UCSD-AML1 (cell line): Measurements from ENCODE around the gene RPL37.
"Not testable (repeated sequence)": the region's sequence is repeated elsewhere in the genome, so short reads cannot be mapped to it uniquely, and the experiment has no call there.

Experiments used
- DNase-seq: peaks from one replicate; lab custom pipeline; 2025; ENCODE audit not compliant: unreplicated experiment; lab: John Stamatoyannopoulos, UW

Gene RPL37

GRCh38 chr5:40834849-40835787, at the start of gene RPL37:
Gene RPL37 (minus strand): TSS chr5:40835222. CDS start chr5:40835185, 37 bp downstream.
- peak; percentile 95 for DNase-seq

DNA sequence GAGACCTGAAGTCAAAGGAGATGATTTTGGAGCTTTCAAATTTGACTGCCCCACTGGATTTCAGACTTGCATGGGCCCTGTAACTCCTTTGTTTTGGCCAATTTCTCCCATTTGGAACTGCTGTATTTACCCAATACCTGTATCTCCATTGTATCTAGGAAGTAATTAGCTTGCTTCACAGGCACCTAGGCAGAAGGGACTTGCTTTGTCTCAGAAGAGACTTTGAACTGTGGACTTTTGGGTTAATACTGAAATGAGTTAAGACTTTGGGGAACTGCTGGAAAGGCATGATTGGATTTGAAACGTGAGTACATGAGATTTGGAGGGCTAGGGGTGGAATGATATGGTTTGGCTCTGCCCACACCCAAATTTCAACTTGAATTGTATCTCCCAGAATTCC, 48.0 kb upstream of the RPL37 start:
- DNase-seq = not testable (repeated sequence)

GRCh38 chr5:40882291-40882690, 47.3 kb upstream of the RPL37 start:
- no peak for DNase-seq

- no peak for DNase-seq
Measured at GRCh38 chr5:40879163-40879942, 44.3 kb upstream of the RPL37 start.

DNA sequence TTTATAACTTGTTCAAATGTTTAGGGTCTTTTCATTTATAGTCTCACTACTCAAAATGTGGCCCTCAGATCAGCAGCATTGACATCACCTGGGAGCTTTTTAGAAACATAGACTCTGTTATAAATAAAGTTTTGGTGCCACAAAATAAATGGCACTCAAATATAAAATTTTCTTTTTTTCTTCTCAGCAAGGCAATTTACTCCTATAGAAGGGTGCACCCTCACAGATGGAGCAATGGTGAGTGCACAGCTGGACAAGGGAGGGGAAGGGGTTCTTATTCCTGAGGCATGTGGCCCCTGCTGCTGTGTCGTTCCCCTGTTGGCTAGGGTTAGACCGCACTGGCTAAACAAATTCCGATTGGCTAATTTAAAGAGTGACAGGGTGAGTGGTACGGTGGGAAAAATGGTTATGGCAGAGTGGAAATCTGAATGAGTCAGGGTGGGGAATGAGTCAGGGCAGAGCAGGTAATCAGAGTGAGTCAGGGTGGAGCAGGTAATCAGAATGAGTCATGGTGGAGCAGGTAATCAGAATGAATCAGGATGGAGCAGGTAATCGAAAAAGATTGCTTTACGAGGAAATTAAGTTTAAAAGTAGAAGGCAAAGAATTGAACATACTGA, 42.5 kb upstream of the RPL37 start:
- DNase-seq = no peak

DNA sequence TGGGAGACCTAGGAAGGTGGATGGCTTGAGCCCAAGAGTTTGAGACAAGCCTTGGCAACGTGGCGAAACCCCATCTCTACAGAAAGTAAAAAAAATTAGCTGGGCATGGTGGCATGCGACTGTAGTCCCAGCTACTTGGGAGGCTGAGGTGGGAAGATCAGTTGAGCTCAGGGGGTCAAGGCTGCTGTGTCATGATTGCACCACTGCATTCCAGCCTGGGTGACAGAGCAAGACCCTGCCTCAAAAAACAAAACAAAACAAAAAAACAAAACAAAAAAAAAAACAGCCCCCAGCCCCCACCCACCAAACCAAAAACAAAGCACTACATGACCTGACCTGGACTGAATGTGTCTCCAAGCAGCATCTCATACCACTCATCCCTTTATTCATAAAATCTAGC, 40.9 kb upstream of the RPL37 start:
- DNase-seq = no peak

GRCh38 chr5:40873286-40873880, 38.4 kb upstream of the RPL37 start:
- DNase-seq = no peak

- not testable (repeated sequence) for DNase-seq
Measured at GRCh38 chr5:40872253-40872652, 37.2 kb upstream of the RPL37 start.

- no peak for DNase-seq
Measured at GRCh38 chr5:40871177-40871576, 36.2 kb upstream of the RPL37 start.

- DNase-seq = no peak
Measured at GRCh38 chr5:40869384-40869783, 34.4 kb upstream of the RPL37 start.

DNA sequence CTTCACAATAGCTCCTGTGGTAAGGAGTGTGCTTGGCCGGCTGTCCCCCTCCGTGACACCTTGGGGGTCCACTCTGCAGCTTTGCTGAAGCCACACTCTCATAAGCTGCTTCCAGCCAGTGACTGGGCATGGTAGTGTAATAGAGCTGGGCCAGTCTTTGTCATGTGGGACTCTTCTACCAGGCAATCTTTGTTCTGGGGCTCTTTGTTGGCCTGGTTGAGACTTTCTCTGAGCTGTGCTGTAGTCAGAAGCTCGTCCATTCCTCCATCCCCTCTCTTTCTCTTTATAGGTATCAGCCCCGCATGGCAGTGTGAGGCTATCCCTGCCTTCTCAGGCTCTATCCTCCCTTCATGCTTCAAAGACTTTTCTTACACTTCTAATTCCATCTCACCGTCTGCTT, 31.8 kb upstream of the RPL37 start:
- DNase-seq = no peak

- not testable (repeated sequence) for DNase-seq
Measured at GRCh38 chr5:40865004-40865403, 30.0 kb upstream of the RPL37 start.

DNA sequence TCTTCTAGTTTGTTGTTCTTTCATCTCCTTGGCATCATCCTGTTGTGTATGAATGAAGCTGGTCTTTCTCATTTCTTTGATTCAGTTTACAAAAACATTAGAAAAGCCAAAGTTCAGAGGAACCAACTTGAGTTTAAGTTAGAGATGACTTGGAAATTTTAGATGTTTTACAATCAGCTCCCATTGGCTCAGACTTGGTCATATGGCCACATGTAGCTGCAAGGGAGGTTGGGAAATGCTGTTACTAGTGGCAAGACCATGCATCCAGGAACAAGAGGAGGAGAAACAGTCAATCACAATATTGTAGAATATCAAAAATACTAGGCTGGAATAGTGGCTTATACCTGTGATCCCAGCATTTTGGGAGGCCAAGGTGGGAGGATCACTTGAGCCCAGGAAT, 25.7 kb upstream of the RPL37 start:
- DNase-seq = no peak

- no peak for DNase-seq
Measured at GRCh38 chr5:40853632-40854192, 18.7 kb upstream of the RPL37 start.

- DNase-seq = no peak
Measured at GRCh38 chr5:40847525-40847924, 12.5 kb upstream of the RPL37 start.

DNA sequence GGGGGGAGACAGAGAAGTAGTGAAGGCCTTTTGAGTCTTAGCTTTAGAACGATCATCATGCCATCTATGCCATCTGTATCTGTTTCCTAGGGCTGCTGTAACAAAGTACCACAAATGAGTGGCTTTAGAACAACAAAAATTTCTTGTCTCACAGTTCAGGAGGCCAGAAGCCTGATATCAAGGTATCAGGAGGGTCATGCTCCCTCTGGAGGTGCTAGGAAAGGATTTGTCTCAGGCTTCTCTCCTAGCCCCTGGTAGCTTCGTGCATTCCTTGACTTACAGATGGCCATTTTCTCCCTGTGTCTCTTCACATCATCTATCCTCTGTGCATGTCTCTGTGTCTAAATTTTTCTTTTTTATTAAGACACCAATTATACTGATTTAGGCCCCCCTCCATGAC, 11.3 kb upstream of the RPL37 start:
- DNase-seq = no peak

DNA sequence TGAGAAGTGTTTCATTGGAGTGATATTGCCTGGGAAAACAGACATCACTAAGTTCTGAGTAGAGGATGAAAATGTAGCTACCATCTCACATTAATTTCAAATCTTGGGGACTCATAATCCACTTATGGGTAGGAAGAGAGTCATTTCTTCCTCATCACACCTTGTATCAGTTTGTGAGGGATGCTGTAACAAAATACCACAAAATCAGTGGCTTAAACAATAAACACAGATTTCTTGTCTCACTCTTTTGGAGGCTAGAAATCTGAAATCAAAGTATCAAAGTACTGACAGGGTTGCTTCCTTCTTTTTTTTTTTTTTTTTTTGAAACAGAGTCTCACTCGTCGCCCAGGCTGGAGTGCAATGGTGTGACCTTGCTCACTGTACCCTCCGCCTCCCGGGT, 9.5 kb upstream of the RPL37 start:
- no peak for DNase-seq

DNA sequence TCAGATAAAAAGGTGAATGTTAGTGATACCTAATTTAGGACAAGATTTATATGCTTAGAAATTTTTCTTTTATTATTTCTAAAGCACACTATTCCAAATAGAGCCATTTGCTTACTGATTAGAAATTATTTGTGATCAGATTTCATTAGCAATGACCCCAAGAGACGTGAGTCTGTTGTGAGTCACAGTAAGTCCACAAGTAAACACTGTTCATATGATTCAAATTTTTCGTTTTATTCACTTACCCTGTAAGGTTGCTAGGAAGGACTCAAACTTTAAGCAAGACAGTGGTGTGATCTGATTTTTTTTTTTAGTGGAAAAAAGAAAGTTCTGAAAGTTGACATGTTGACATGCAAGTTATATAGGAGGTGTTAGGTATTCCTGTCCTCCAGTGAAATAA, 7.3 kb upstream of the RPL37 start:
- no peak for DNase-seq

GRCh38 chr5:40841068-40841805, 6.2 kb upstream of the RPL37 start, which contains the start of gene CARD6:
Gene CARD6 (plus strand): TSS chr5:40841367. CDS start chr5:40841383, 16 bp downstream.
- DNase-seq = peak; percentile 31

DNA sequence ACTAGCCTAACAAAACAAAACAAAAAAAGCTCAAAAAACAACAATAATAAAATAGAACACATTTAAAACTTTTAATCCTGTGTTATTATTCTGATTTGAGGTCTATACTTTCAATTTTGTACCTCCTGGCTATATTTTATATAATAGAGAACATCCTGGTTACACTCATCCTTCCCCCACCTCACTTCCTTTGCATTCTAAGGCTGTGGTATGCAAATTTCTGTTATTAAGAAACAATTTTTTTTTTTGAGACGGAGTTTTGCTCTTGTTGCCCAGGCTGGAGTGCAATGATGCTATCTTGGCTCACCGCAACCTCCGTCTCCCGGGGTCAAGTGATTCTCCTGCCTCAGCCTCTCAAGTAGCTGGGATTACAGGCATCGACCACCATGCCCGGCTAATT, 3.1 kb upstream of the RPL37 start:
- no peak for DNase-seq
